ENCODE results near the gene BBOX1. TPM values are rescaled to one million over a fixed set of nuclear protein-coding genes. Genes with fewer than 3 reads are reported as not detected.

Gene BBOX1
- total and polyA plus RNA-seq, 2 of the 8 experiments (the other 6 are each of a cell fraction or from before 2014, with no cell fraction given) = not detected

GRCh38 chr11:26994631-26995095, 46.0 kb upstream of the BBOX1 start:
- no peak overlapping the region for H3K27ac ChIP-seq (ENCODE audit: low read depth, low read length)
- WGBS, 2 experiments (ENCODE audit: extremely low coverage in 1 of 2, insufficient coverage in 1 of 2, insufficient read length in 1 of 2, insufficient replicate concordance in 2 of 2, low coverage in 1 of 2, low lambda C conversion rate in 2 of 2, missing lambda C conversion rate in 1 of 2) = 74% methylated on average over 19 of the region's 19 CpGs; no CpG with 5 or more reads in 1 of the 2 experiments
- no peak overlapping the region for H4K91ac ChIP-seq (replicated peaks; ENCODE audit: insufficient read length, low read length)
- H3K4ac ChIP-seq (replicated peaks; ENCODE audit: insufficient read length, low read depth, low read length) = no peak overlapping the region
- peak overlapping the region; percentile 73; the same call in 1 of the 2 replicates for H2BK12ac ChIP-seq (ENCODE audit: low read depth, low read length)
- POLR2A ChIA-PET (ENCODE audit: partially characterized antibody) = interaction anchor here (1.1 kb wide), 1 partner anchor 30 kb away, joined by 3 read pairs; no protein-coding TSS in a partner anchor
- CTCF ChIA-PET (ENCODE audit: partially characterized antibody) = interaction anchor here (1.6 to 3.7 kb wide), 3 partner anchors 9 to 710 kb away, joined by 3 to 11 read pairs (median 4); no protein-coding TSS in a partner anchor
- no peak overlapping the region for H2BK5ac ChIP-seq (ENCODE audit: low read depth, low read length)
- no peak overlapping the region for H2BK20ac ChIP-seq (ENCODE audit: low read length)
- DNase-seq (ENCODE audit: low read depth in 1 of 2, low spot score in 2 of 2) (peak in 1 of 2 experiments; percentile 47), FAIRE-seq (no peak)
- peak overlapping the region; percentile 85; the same call in 1 of the 2 replicates for H2AFZ ChIP-seq (ENCODE audit: low read length)
- peaks cover 0 to 4% (median 0%) of the 10 kb centered on the region in 4 experiments; a peak in 1 of 7 replicates for H3K4me1 ChIP-seq (replicated peaks in 1 of 4; ENCODE audit: control insufficient read depth in 3 of 4, insufficient read depth in 4 of 4, low read length in 3 of 4)
- H3K18ac ChIP-seq (ENCODE audit: extremely low read depth, low read length) = no peak overlapping the region
- peaks cover 5% of the 10 kb centered on the region; the same call in 1 of the 2 replicates for H3K23me2 ChIP-seq (ENCODE audit: low read depth, low read length)
- TF ChIP-seq ATF2 (IDR thresholded peaks at IDR 0.05; ENCODE audit: low read length) (no peak), CBX5 (IDR thresholded peaks at IDR 0.05; ENCODE audit: low read depth, low read length) (no peak), MAX (IDR thresholded peaks at IDR 0.05) (no peak), JUND (IDR thresholded peaks at IDR 0.05; ENCODE audit: low read length) (no peak), TCF12 (IDR thresholded peaks at IDR 0.05; ENCODE audit: low read depth, low read length) (no peak), SAP30 (IDR thresholded peaks at IDR 0.05; ENCODE audit: insufficient read depth, insufficient replicate concordance, low read length) (no peak), BCL11A (IDR thresholded peaks at IDR 0.05; ENCODE audit: low read depth in 2 of 2, low read length in 2 of 2) (no peak)
- no peak overlapping the region for H3K56ac ChIP-seq (replicated peaks; ENCODE audit: insufficient read length, low read depth, low read length)
- H3K9ac ChIP-seq (replicated peaks in 1 of 4; ENCODE audit: extremely low read depth in 1 of 4, low read depth in 3 of 4, low read length in 3 of 4) = no peak overlapping the region; a peak in 1 of 7 replicates
- 0 out of 2 replicates have a peak overlapping the region, but pooled peaks have one; percentile 51 for H4K8ac ChIP-seq (ENCODE audit: extremely low read depth, insufficient read depth, low read length)
- no peak overlapping the region for H4K5ac ChIP-seq (ENCODE audit: insufficient read length, low read depth, low read length)
- H3K14ac ChIP-seq (ENCODE audit: insufficient read length) = no peak overlapping the region
- H3K9me3 ChIP-seq (ENCODE audit: insufficient read depth in 2 of 2, low read depth in 1 of 2, low read length in 1 of 2) = no peaks in the 10 kb centered on the region; a peak in 1 of 4 replicates
- H3K4me3 ChIP-seq (ENCODE audit: extremely low read depth in 1 of 4, insufficient read depth in 2 of 4, low read depth in 3 of 4, low read length in 4 of 4) = peak overlapping the region; percentile 39 to 61 (median 48); a peak in 5 of 8 replicates
- H3K4me2 ChIP-seq (ENCODE audit: insufficient read depth in 1 of 2, low read depth in 2 of 2, low read length in 2 of 2) = peak overlapping the region; percentile 71 to 82
- H3K36me3 ChIP-seq (ENCODE audit: control insufficient read depth in 2 of 4, insufficient read depth in 4 of 4, low read length in 3 of 4) = no peaks in the 10 kb centered on the region; a peak in 1 of 8 replicates
- H3K27me3 ChIP-seq (replicated peaks in 1 of 4; ENCODE audit: control insufficient read depth in 3 of 4, extremely low read depth in 1 of 4, insufficient read depth in 3 of 4, low read length in 3 of 4) = peaks cover 0 to 10% (median 5%) of the 10 kb centered on the region in 4 experiments; a peak in 3 of 7 replicates
- H4K20me1 ChIP-seq (replicated peaks in 1 of 2; ENCODE audit: control insufficient read depth in 1 of 2, insufficient read depth in 2 of 2, low read length in 2 of 2) = no peaks in the 10 kb centered on the region
- no peaks in the 10 kb centered on the region for H3K79me2 ChIP-seq (ENCODE audit: control insufficient read depth in 1 of 2, insufficient read depth in 2 of 2, low read length in 2 of 2)
- H2BK120ac ChIP-seq (replicated peaks; ENCODE audit: low read depth, low read length) = no peak overlapping the region
- H2BK15ac ChIP-seq (ENCODE audit: low read length) = no peak overlapping the region
- H3K79me1 ChIP-seq (ENCODE audit: low read depth, low read length) = no peaks in the 10 kb centered on the region
- no peak overlapping the region for H3K23ac ChIP-seq (ENCODE audit: insufficient read length)
- no peak overlapping the region for H2AK5ac ChIP-seq (ENCODE audit: low read depth, low read length)

Data from H1 (cell line).